Measurements from ENCODE around the gene MAML3.

Gene MAML3

GRCh38 chr4:140149846-140150635, 3.9 kb downstream of the MAML3 start:
- peak overlapping the region; percentile 73 for H3K27ac Mint-ChIP-seq
- H3K4me1 Mint-ChIP-seq = peaks cover 27% of the 10 kb centered on the region
- no peaks in the 10 kb centered on the region for H3K9me3 Mint-ChIP-seq
- peaks cover 31% of the 10 kb centered on the region for H3K27me3 Mint-ChIP-seq
- ATAC-seq (no peak), DNase-seq (peak; percentile 71)
- H3K4me3 Mint-ChIP-seq = peak overlapping the region; percentile 92
- no peaks in the 10 kb centered on the region for H3K36me3 Mint-ChIP-seq (ENCODE audit: low read depth)

GRCh38 chr4:140144050-140144449, 9.9 kb downstream of the MAML3 start:
- no peak overlapping the region for H3K27ac Mint-ChIP-seq
- ATAC-seq (no peak), DNase-seq (no peak)
- no peaks in the 10 kb centered on the region for H3K36me3 Mint-ChIP-seq (ENCODE audit: low read depth)
- no peaks in the 10 kb centered on the region for H3K9me3 Mint-ChIP-seq
- H3K4me1 Mint-ChIP-seq = peaks cover 11% of the 10 kb centered on the region
- peaks cover 16% of the 10 kb centered on the region for H3K27me3 Mint-ChIP-seq
- H3K4me3 Mint-ChIP-seq = no peak overlapping the region

GRCh38 chr4:140141210-140141835, 12.7 kb downstream of the MAML3 start:
- Mint-ChIP-seq H3K4me1 (peaks cover 28% of the 10 kb centered on the region), H3K36me3 (ENCODE audit: low read depth) (no peaks in the 10 kb centered on the region), H3K4me3 (no peak overlapping the region), H3K27me3 (peaks cover 3% of the 10 kb centered on the region), H3K27ac (no peak overlapping the region), H3K9me3 (no peaks in the 10 kb centered on the region)
- no peak for ATAC-seq
- DNase-seq = no peak

- Mint-ChIP-seq H3K27me3 (peaks cover 3% of the 10 kb centered on the region), H3K9me3 (no peaks in the 10 kb centered on the region), H3K27ac (no peak overlapping the region), H3K4me1 (peaks cover 31% of the 10 kb centered on the region), H3K4me3 (no peak overlapping the region), H3K36me3 (ENCODE audit: low read depth) (no peaks in the 10 kb centered on the region)
- DNase-seq (no peak), ATAC-seq (no peak)
Measured at GRCh38 chr4:140140566-140140965, 13.4 kb downstream of the MAML3 start.

- Mint-ChIP-seq H3K9me3 (no peaks in the 10 kb centered on the region), H3K27me3 (peaks cover 4% of the 10 kb centered on the region), H3K4me1 (peaks cover 36% of the 10 kb centered on the region), H3K27ac (no peak overlapping the region), H3K36me3 (ENCODE audit: low read depth) (no peaks in the 10 kb centered on the region), H3K4me3 (no peak overlapping the region)
- no peak for ATAC-seq
- no peak for DNase-seq
Measured at GRCh38 chr4:140138428-140138827, 15.6 kb downstream of the MAML3 start.

GRCh38 chr4:140137671-140138070, 16.3 kb downstream of the MAML3 start:
- ATAC-seq (peak; percentile 52), DNase-seq (no peak)
- Mint-ChIP-seq H3K36me3 (ENCODE audit: low read depth) (no peaks in the 10 kb centered on the region), H3K27me3 (peaks cover 3% of the 10 kb centered on the region), H3K9me3 (no peaks in the 10 kb centered on the region), H3K27ac (peak overlapping the region; percentile 30), H3K4me1 (peaks cover 37% of the 10 kb centered on the region), H3K4me3 (no peak overlapping the region)

- peaks cover 47% of the 10 kb centered on the region for H3K4me1 Mint-ChIP-seq
- H3K27me3 Mint-ChIP-seq = peaks cover 2% of the 10 kb centered on the region
- no peak overlapping the region for H3K27ac Mint-ChIP-seq
- no peaks in the 10 kb centered on the region for H3K36me3 Mint-ChIP-seq (ENCODE audit: low read depth)
- ATAC-seq (no peak), DNase-seq (no peak)
- H3K9me3 Mint-ChIP-seq = no peaks in the 10 kb centered on the region
- no peak overlapping the region for H3K4me3 Mint-ChIP-seq
Measured at GRCh38 chr4:140136509-140136908, 17.5 kb downstream of the MAML3 start.

GRCh38 chr4:140135529-140136088, 18.4 kb downstream of the MAML3 start:
- Mint-ChIP-seq H3K9me3 (no peaks in the 10 kb centered on the region), H3K27me3 (peaks cover 2% of the 10 kb centered on the region), H3K4me1 (peaks cover 54% of the 10 kb centered on the region), H3K27ac (no peak overlapping the region), H3K4me3 (no peak overlapping the region), H3K36me3 (ENCODE audit: low read depth) (no peaks in the 10 kb centered on the region)
- no peak for DNase-seq
- no peak for ATAC-seq

- H3K27ac Mint-ChIP-seq = no peak overlapping the region
- peaks cover 2% of the 10 kb centered on the region for H3K27me3 Mint-ChIP-seq
- H3K9me3 Mint-ChIP-seq = no peaks in the 10 kb centered on the region
- no peak for ATAC-seq
- H3K4me1 Mint-ChIP-seq = peaks cover 55% of the 10 kb centered on the region
- no peak overlapping the region for H3K4me3 Mint-ChIP-seq
- DNase-seq = no peak
- no peaks in the 10 kb centered on the region for H3K36me3 Mint-ChIP-seq (ENCODE audit: low read depth)
Measured at GRCh38 chr4:140134746-140135425, 19.1 kb downstream of the MAML3 start.

GRCh38 chr4:140133576-140133975, 20.4 kb downstream of the MAML3 start:
- H3K27ac Mint-ChIP-seq = no peak overlapping the region
- peaks cover 65% of the 10 kb centered on the region for H3K4me1 Mint-ChIP-seq
- H3K36me3 Mint-ChIP-seq (ENCODE audit: low read depth) = no peaks in the 10 kb centered on the region
- H3K4me3 Mint-ChIP-seq = no peak overlapping the region
- ATAC-seq (no peak), DNase-seq (no peak)
- peaks cover 2% of the 10 kb centered on the region for H3K27me3 Mint-ChIP-seq
- H3K9me3 Mint-ChIP-seq = no peaks in the 10 kb centered on the region

- H3K27me3 Mint-ChIP-seq = peaks cover 2% of the 10 kb centered on the region
- H3K4me1 Mint-ChIP-seq = peaks cover 57% of the 10 kb centered on the region
- H3K36me3 Mint-ChIP-seq (ENCODE audit: low read depth) = no peaks in the 10 kb centered on the region
- H3K27ac Mint-ChIP-seq = peak overlapping the region; percentile 55
- ATAC-seq (peak; percentile 77), DNase-seq (no peak)
- no peak overlapping the region for H3K4me3 Mint-ChIP-seq
- no peaks in the 10 kb centered on the region for H3K9me3 Mint-ChIP-seq
Measured at GRCh38 chr4:140131675-140132229, 22.2 kb downstream of the MAML3 start.

- Mint-ChIP-seq H3K9me3 (no peaks in the 10 kb centered on the region), H3K4me3 (no peak overlapping the region), H3K4me1 (peaks cover 51% of the 10 kb centered on the region), H3K36me3 (ENCODE audit: low read depth) (no peaks in the 10 kb centered on the region), H3K27ac (no peak overlapping the region), H3K27me3 (peaks cover 2% of the 10 kb centered on the region)
- DNase-seq (no peak), ATAC-seq (no peak)
Measured at GRCh38 chr4:140130677-140131076, 23.3 kb downstream of the MAML3 start.

GRCh38 chr4:140127422-140127821, 26.6 kb downstream of the MAML3 start:
- no peak for DNase-seq
- Mint-ChIP-seq H3K4me3 (no peak overlapping the region), H3K4me1 (peaks cover 52% of the 10 kb centered on the region), H3K27me3 (peaks cover 2% of the 10 kb centered on the region), H3K27ac (no peak overlapping the region), H3K9me3 (peaks cover 4% of the 10 kb centered on the region), H3K36me3 (ENCODE audit: low read depth) (no peaks in the 10 kb centered on the region)
- ATAC-seq = no peak

GRCh38 chr4:140126261-140126660, 27.7 kb downstream of the MAML3 start:
- Mint-ChIP-seq H3K9me3 (peaks cover 4% of the 10 kb centered on the region), H3K36me3 (ENCODE audit: low read depth) (no peaks in the 10 kb centered on the region), H3K27ac (no peak overlapping the region), H3K27me3 (peaks cover 2% of the 10 kb centered on the region), H3K4me1 (peaks cover 44% of the 10 kb centered on the region), H3K4me3 (no peak overlapping the region)
- no peak for DNase-seq
- no peak for ATAC-seq
